ENCODE data around the gene TUFM.

- no peak for TF ChIP-seq POLR2A (IDR thresholded peaks at IDR 0.05; ENCODE audit: low read depth, low read length)
- TF ChIP-seq POLR2AphosphoS5 (IDR thresholded peaks at IDR 0.05; ENCODE audit: low read depth, low read length), result no peak
Observed at GRCh38 chr16:28844226-28844885, 1.8 kb downstream of the TUFM start.

Data from GM12892 (cell line).